ENCODE measurements around the gene AOAH. TPM values are rescaled to one million over a fixed set of nuclear protein-coding genes. Genes with fewer than 3 reads are reported as not detected.

The AOAH gene
- total and polyA plus RNA-seq, 12 donors: 3.4 to 52.0 (median 13.6) TPM

DNA sequence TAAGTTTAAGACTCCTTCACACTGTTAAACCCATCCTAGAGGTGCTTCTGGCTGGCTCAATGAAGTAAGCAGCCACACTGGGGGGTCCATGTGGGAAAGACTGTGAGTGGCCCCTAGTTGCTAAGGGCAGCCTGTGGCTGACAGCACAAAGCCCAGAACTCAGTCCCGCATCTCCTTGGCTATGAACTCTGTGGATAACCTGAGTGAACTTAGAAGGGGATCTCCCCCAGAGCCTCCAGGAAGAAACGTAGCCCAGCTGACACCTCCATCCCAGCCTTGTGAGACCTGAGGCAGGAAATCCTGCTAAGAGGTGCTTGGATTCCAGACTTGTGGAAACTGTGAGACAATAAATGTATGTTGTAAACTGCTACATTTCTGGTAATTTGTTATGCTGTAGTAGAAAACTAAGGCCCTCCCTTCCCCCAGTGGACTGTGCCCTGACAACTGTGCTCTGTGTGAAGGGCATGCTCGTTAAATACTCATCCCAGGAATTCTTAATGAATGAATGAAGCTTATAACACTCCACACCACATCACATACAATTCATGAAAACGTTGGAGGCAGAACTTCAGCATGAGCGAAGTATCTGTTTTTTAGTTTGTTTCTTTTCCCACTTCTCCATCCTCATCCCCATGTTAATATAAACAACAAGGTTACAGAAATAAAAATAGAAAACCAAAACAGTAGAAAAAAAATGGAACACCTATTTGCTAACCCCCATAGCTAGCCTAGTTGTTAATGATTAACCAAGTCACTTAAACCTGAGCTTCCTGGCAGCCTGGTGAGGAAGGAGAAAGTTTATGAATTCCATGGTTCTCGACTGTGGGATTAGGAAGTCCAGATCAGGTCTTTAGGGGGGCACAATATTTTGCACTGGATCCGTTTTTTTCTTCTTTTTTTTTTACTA, 36.8 kb upstream of the AOAH start:
- no peaks in the 10 kb centered on the region for H3K27me3 ChIP-seq
- no peak overlapping the region for H3K4me3 ChIP-seq
- DNase-seq: no peak
- no peaks in the 10 kb centered on the region for H3K4me1 ChIP-seq (replicated peaks in 1 of 2)
- intact Hi-C loops (cut with DNase I): no loop called here
- H3K36me3 ChIP-seq (replicated peaks in 1 of 2): no peaks in the 10 kb centered on the region
- TF ChIP-seq POLR2A (IDR thresholded peaks at IDR 0.05): no peak
- TF ChIP-seq, protein P1, sequence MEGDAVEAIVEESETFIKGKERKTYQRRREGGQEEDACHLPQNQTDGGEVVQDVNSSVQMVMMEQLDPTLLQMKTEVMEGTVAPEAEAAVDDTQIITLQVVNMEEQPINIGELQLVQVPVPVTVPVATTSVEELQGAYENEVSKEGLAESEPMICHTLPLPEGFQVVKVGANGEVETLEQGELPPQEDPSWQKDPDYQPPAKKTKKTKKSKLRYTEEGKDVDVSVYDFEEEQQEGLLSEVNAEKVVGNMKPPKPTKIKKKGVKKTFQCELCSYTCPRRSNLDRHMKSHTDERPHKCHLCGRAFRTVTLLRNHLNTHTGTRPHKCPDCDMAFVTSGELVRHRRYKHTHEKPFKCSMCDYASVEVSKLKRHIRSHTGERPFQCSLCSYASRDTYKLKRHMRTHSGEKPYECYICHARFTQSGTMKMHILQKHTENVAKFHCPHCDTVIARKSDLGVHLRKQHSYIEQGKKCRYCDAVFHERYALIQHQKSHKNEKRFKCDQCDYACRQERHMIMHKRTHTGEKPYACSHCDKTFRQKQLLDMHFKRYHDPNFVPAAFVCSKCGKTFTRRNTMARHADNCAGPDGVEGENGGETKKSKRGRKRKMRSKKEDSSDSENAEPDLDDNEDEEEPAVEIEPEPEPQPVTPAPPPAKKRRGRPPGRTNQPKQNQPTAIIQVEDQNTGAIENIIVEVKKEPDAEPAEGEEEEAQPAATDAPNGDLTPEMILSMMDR (IDR thresholded peaks at IDR 0.05): no peak
- 71 to 83% (median 78%) methylated on average over 5 to 7 of the region's 7 CpGs for WGBS, 4 donors
- H3K9me3 ChIP-seq (replicated peaks in 1 of 3): no peaks in the 10 kb centered on the region
- no peak overlapping the region for H3K27ac ChIP-seq

DNA sequence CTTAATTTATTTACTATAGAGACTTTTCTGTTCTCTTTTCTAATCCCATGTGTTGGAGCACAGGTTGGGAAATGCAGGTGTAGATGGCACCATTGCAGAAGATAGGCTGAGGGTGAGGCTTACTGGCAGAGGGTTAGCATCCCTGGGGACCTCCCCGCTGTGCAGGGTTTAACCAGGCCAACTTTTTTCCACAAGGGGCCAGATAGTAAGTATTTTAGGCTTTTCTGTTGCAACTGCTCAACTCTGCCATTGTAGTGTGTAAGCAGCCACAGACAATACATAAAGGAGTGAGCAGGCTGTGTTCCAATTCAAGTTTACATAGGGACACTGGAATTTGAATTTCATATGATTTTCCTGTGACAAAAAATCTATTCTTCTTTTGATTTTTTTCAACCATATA, 34.6 kb upstream of the AOAH start:
- no peaks in the 10 kb centered on the region for H3K4me1 ChIP-seq (replicated peaks in 1 of 2)
- H3K27me3 ChIP-seq: no peaks in the 10 kb centered on the region
- H3K4me3 ChIP-seq: no peak overlapping the region
- no peak overlapping the region for H3K27ac ChIP-seq
- DNase-seq: no peak
- TF ChIP-seq POLR2A (IDR thresholded peaks at IDR 0.05): no peak
- TF ChIP-seq, protein P1 (IDR thresholded peaks at IDR 0.05): no peak
- 83 to 100% (median 92%) methylated on average over 1 of the region's 1 CpG for WGBS, 4 donors
- no peaks in the 10 kb centered on the region for H3K9me3 ChIP-seq (replicated peaks in 1 of 3)
- H3K36me3 ChIP-seq (replicated peaks in 1 of 2): no peaks in the 10 kb centered on the region
- intact Hi-C loops (cut with DNase I): no loop called here

DNA sequence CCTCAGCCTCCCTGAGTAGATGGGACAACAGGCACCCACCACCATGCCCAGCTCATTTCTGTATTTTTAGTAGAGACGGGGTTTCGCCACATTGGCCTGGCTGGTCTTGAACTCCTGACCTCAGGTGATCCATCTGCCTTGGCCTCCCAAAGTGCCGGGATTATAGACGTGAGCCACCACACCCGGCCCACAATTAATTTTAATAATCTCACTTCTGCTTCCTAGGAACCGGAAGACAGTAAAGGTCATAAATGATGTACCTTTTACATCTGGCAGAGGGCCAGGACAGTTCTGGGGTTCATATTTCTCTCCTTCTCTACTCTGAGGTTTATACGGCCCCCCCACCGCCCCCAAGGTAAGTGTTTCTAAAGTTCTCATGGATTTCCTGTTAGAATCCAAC, 31.2 kb upstream of the AOAH start:
- no peaks in the 10 kb centered on the region for H3K36me3 ChIP-seq (replicated peaks in 1 of 2)
- no peak for DNase-seq
- no peak overlapping the region for H3K4me3 ChIP-seq
- WGBS, 4 donors: 62 to 81% (median 70%) methylated on average over 8 of the region's 8 CpGs
- TF ChIP-seq, protein P1 (IDR thresholded peaks at IDR 0.05): no peak
- no peak for TF ChIP-seq POLR2A (IDR thresholded peaks at IDR 0.05)
- H3K27me3 ChIP-seq: no peaks in the 10 kb centered on the region
- H3K9me3 ChIP-seq (replicated peaks in 1 of 3): no peaks in the 10 kb centered on the region
- intact Hi-C loops (cut with DNase I): no loop called here
- H3K27ac ChIP-seq: no peak overlapping the region
- no peaks in the 10 kb centered on the region for H3K4me1 ChIP-seq (replicated peaks in 1 of 2)

DNA sequence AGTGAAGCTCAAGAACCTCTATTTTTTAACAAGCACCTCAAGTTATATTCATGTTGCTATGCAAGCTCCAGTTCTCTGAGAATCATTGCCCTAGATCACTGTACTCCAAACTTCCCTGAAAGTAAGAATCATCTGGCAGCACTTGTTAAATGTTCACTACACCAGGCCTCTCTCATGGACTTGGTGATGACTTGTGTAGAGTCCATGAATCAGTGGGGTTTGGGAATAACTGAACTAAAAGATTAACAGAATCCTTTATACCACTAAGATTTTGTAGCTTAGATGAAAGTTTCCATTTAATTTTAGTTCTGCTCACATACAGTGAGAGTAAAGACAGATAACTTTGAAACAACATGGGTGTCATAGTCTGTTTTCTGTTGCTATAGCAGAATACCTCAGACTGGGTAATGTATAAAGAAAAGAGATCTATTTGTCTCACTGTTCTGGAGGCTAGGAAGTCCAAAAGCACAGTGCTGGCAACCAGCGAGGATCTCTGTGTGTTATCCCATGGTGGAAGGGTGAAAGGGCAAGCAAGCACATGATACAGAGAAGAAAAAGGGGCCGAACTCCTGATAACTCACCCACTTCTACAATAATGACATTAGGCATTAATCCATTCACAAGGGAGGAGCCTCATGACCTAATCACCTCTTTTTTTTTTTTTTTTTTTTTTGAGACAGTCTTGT, 27.9 kb upstream of the AOAH start:
- intact Hi-C loops (cut with DNase I): no loop called here
- Histone ChIP-seq H3K27me3 (no peaks in the 10 kb centered on the region), H3K4me1 (replicated peaks in 1 of 2) (no peaks in the 10 kb centered on the region), H3K36me3 (replicated peaks in 1 of 2) (no peaks in the 10 kb centered on the region), H3K9me3 (replicated peaks in 1 of 3) (no peaks in the 10 kb centered on the region), H3K27ac (no peak overlapping the region), H3K4me3 (no peak overlapping the region)
- TF ChIP-seq, protein P1 (IDR thresholded peaks at IDR 0.05): no peak
- TF ChIP-seq POLR2A (IDR thresholded peaks at IDR 0.05): no peak
- DNase-seq: no peak
- WGBS, 4 donors: 62 to 86% (median 78%) methylated on average over 2 of the region's 2 CpGs

Measured in adrenal gland (tissue), 12 donors.